22Rv1 (cell line): ENCODE data around the gene ZNF366.

Experiments used
- ZFX ChIP-seq: fragments of 450-650 bp; IDR thresholded peaks from 2 replicates; pipeline ENCODE4 v1.6.1; 2017; ENCODE audit warnings: antibody characterized with exemption, borderline replicate concordance
- TF ChIP-seq, protein P1 (sequence below): fragments of 450-650 bp; IDR thresholded peaks from 2 replicates; pipeline ENCODE4 v1.5.1; 2017; ENCODE audit warnings: mild to moderate bottlenecking

DNA sequence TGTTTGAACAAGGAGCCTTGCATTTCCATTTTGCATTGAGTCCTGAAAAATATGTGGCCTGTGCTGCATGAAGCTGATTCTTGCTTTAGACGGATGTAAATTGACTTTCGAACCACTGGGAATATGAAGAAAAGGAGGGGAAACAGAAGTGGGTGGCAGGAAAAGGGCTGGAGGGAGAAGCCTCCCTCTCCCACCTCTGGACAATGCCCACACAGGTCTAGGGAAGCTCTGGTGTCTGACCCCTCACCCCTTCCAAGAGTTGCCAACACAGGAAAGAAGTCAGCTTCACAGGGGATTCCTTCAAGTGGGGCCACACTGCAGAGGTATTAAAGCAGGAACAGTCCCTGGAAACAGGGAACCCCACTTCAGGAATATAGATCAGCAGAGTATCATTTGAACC is 52.2 kb downstream of the ZNF366 start:
- TF ChIP-seq, protein P1, sequence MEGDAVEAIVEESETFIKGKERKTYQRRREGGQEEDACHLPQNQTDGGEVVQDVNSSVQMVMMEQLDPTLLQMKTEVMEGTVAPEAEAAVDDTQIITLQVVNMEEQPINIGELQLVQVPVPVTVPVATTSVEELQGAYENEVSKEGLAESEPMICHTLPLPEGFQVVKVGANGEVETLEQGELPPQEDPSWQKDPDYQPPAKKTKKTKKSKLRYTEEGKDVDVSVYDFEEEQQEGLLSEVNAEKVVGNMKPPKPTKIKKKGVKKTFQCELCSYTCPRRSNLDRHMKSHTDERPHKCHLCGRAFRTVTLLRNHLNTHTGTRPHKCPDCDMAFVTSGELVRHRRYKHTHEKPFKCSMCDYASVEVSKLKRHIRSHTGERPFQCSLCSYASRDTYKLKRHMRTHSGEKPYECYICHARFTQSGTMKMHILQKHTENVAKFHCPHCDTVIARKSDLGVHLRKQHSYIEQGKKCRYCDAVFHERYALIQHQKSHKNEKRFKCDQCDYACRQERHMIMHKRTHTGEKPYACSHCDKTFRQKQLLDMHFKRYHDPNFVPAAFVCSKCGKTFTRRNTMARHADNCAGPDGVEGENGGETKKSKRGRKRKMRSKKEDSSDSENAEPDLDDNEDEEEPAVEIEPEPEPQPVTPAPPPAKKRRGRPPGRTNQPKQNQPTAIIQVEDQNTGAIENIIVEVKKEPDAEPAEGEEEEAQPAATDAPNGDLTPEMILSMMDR = no peak
- TF ChIP-seq ZFX = no peak
